Naive thymus-derived CD8-positive, alpha-beta T cell (primary cell): ENCODE data around the gene CAV3. TPM values are rescaled to one million over a fixed set of nuclear protein-coding genes. Genes with fewer than 3 reads are reported as not detected.
"Not testable (repeated sequence)": the region's sequence is repeated elsewhere in the genome, so short reads cannot be mapped to it uniquely, and the experiment has no call there.

Experiments used
- ATAC-seq, 2 donors: fragments of 150-1000 bp; cut with Tn5 transposase in 1 of 2; sonication (Bioruptor Pico), chemical (Tn5 transposase) in 1 of 2; 1 replicate in 1 of 2; 2 replicates in 1 of 2; pipeline ENCODE4 v1.10.0; 2021; ENCODE audit warnings: mild to moderate bottlenecking in 2 of 2, moderate library complexity in 2 of 2
- POLR2A ChIA-PET: fragments of 350-600 bp; sonication (Branson Sonifier 250); formaldehyde crosslinking; loops from one replicate; lab custom pipeline; 2021; ENCODE audit warnings: antibody characterized with exemption; lab: Charles Lee
- DNase-seq, 10 donors: peaks; one replicate each; pipeline versions ENCODE4 v3.0.0 to v3.0.0-alpha.2; 2020 to 2022
- H3K27ac Mint-ChIP-seq, 10 donors: one replicate each; pipeline ENCODE4 v1.8.0; 2020 to 2022; ENCODE audit warnings: mild to moderate bottlenecking in 10 of 10, mixed read lengths in 10 of 10, moderate library complexity in 4 of 10, inconsistent platforms in 1 of 10
- H3K27me3 Mint-ChIP-seq, 5 donors: one replicate each; pipeline ENCODE4 v1.8.0; 2021 to 2022; ENCODE audit warnings: mixed read lengths in 5 of 5
- H3K36me3 Mint-ChIP-seq, 3 donors: one replicate each; pipeline ENCODE4 v1.8.0; 2020 to 2022; ENCODE audit warnings: mixed read lengths in 3 of 3, mild to moderate bottlenecking in 2 of 3, inconsistent platforms in 1 of 3
- H3K4me1 Mint-ChIP-seq, 4 donors: one replicate each; pipeline ENCODE4 v1.8.0; 2021 to 2022; ENCODE audit warnings: mixed read lengths in 4 of 4
- H3K4me3 Mint-ChIP-seq, 10 donors: one replicate each; pipeline ENCODE4 v1.8.0; 2020 to 2022; ENCODE audit warnings: mild to moderate bottlenecking in 10 of 10, mixed read lengths in 10 of 10, moderate library complexity in 6 of 10, inconsistent platforms in 1 of 10
- H3K9me3 Mint-ChIP-seq, 9 donors: one replicate each; pipeline ENCODE4 v1.8.0; 2020 to 2022; ENCODE audit warnings: mixed read lengths in 9 of 9, mild to moderate bottlenecking in 3 of 9, inconsistent platforms in 1 of 9, moderate library complexity in 1 of 9
- polyA plus RNA-seq, 3 donors: library from polyadenylated mRNA; unstranded; fragments of 300-500 nt; fragmentation: Illumina TruSeq; gene quantifications; one replicate each; pipeline ENCODE4 v1.2.3, GENCODE V29; 2021
- total RNA-seq, 8 experiments: library from RNA in 2 of 8; stranded (reverse) in 2 of 8; gene quantifications; one replicate each; pipeline ENCODE4 v1.2.3 and lab custom pipeline; 2021 to 2026

Gene CAV3
- total RNA-seq, result not detected
- polyA plus RNA-seq, result not detected
- total RNA-seq (lab: John Stamatoyannopoulos, UW), result 0 reads per million in 6 experiments

DNA sequence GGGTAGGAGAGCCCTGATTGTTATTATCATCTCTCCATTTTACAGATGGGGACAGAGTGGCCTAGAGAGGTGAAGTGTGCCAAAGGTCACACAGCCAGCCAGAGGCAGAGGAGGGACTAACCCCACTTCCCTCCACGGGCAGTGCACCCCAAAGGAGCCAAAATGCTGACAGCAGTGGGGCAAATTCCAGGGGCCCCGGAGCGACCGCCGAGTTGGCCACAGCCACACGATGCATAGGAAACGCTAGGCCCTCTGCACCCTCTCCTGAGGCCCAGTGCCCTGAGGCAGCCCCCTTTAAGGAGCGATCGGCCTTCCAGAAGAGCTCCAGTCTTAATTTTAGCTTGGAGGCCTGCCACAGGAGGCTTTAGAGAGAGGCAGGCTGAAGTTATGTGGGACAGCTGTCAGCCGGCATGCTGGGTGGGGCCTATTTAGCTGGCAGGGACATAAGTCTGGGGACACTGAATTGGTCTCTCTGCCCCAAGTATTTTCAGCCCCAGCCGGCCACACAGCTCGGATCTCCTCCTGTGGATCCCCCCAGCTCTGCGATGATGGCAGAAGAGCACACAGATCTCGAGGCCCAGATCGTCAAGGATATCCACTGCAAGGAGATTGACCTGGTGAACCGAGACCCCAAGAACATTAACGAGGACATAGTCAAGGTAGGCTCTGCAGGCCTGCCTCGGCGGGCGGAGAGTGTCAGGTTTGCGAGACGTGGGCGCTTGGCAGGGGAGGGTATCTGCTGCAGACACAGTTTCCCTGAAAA lies at the start of gene CAV3:
CAV3 (plus strand) TSS at position 471 of the 763 bp plus-strand sequence; CDS start at position 546, 75 bp downstream.
- Mint-ChIP-seq H3K27ac (no peak within 1 kb of the TSS), H3K4me3 (no peak within 1 kb of the TSS), H3K36me3 (no peaks in the 10 kb centered on the region), H3K27me3 (peaks cover 2 to 36% (median 10%) of the 10 kb centered on the region in 5 donors), H3K9me3 (peaks cover 0 to 1% (median 0%) of the 10 kb centered on the region in 9 donors), H3K4me1 (no peaks in the 10 kb centered on the region)
- DNase-seq (no peak), ATAC-seq (no peak)
- POLR2A ChIA-PET, result no interaction called here

GRCh38 chr3:8684992-8685391 lies 48.6 kb upstream of the CAV3 start:
- DNase-seq, POLR2A ChIA-PET, ATAC-seq, H3K36me3 Mint-ChIP-seq, H3K27ac Mint-ChIP-seq, H3K9me3 Mint-ChIP-seq, H3K4me3 Mint-ChIP-seq, H3K4me1 Mint-ChIP-seq: not testable (repeated sequence)
- peaks cover 0 to 19% (median 7%) of the 10 kb centered on the region in 5 donors for H3K27me3 Mint-ChIP-seq

GRCh38 chr3:8691295-8691694 lies 42.3 kb upstream of the CAV3 start:
- H3K4me3 Mint-ChIP-seq, H3K9me3 Mint-ChIP-seq, H3K4me1 Mint-ChIP-seq, ATAC-seq, H3K27ac Mint-ChIP-seq, H3K36me3 Mint-ChIP-seq, POLR2A ChIA-PET, H3K27me3 Mint-ChIP-seq, DNase-seq: not testable (repeated sequence)

DNA sequence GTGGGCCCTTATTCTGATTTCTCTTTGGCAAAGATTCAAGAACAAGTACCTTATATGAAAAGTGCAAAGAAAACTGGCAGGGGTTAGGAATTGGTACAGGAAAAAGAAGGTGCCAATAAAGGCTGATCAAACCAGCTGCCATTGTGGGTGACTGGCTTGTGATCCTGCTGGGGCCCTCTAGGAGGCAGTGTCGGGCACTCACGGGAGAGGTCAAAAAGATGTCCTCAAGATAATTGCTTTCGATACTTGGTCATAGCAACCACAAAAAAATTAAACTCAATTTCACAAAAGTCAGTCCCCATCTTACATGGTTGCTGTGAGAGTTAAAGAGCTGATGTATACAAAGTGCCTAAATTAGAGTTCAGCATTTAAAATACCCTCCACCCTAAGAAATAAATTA lies 31.0 kb upstream of the CAV3 start:
- Mint-ChIP-seq H3K9me3 (peaks cover 0 to 42% (median 13%) of the 10 kb centered on the region in 9 donors), H3K4me1 (no peaks in the 10 kb centered on the region), H3K36me3 (peaks cover 0 to 3% (median 0%) of the 10 kb centered on the region in 3 donors), H3K27me3 (peaks cover 0 to 2% (median 0%) of the 10 kb centered on the region in 5 donors), H3K27ac (no peak overlapping the region), H3K4me3 (no peak overlapping the region)
- no peak for ATAC-seq
- POLR2A ChIA-PET, result no interaction called here
- DNase-seq, result no peak

GRCh38 chr3:8705575-8705974 lies 28.0 kb upstream of the CAV3 start:
- H3K9me3 Mint-ChIP-seq, result peaks cover 0 to 35% (median 13%) of the 10 kb centered on the region in 9 donors

DNA sequence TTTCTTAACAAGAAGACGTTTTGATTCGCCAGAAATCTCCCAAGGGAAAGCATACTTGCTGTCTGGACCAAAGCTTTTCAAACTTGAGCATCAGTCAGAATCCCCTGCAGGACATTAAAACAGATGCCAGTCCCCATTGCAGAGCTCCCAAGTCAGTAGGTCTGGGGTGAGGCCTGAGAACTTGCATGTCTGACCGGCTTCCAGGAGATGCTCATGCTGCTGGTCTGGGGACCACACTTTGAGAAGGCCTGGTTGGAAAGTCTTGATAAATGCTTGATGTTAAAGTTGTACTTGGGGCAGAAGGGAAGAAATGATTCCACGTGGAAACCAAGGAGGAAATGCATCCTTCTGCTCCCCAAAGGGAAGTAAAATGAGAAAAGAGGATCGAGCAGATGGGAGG lies 24.3 kb upstream of the CAV3 start:
- no peak overlapping the region for H3K4me3 Mint-ChIP-seq
- DNase-seq (no peak), ATAC-seq (no peak)
- no peak overlapping the region for H3K27ac Mint-ChIP-seq
- H3K9me3 Mint-ChIP-seq, result peaks cover 0 to 20% (median 10%) of the 10 kb centered on the region in 9 donors
- no peaks in the 10 kb centered on the region for H3K4me1 Mint-ChIP-seq
- POLR2A ChIA-PET, result no interaction called here
- H3K36me3 Mint-ChIP-seq, result peaks cover 0 to 3% (median 0%) of the 10 kb centered on the region in 3 donors
- H3K27me3 Mint-ChIP-seq, result peaks cover 0 to 14% (median 3%) of the 10 kb centered on the region in 5 donors

More at GRCh38 chr3:8705575-8705974, 28.0 kb upstream of the CAV3 start:
- DNase-seq (no peak), ATAC-seq (no peak)
- peaks cover 0 to 14% (median 2%) of the 10 kb centered on the region in 5 donors for H3K27me3 Mint-ChIP-seq
- H3K4me1 Mint-ChIP-seq, result no peaks in the 10 kb centered on the region
- H3K4me3 Mint-ChIP-seq, result no peak overlapping the region
- H3K36me3 Mint-ChIP-seq, result peaks cover 0 to 3% (median 0%) of the 10 kb centered on the region in 3 donors
- POLR2A ChIA-PET, result no interaction called here
- no peak overlapping the region for H3K27ac Mint-ChIP-seq

DNA sequence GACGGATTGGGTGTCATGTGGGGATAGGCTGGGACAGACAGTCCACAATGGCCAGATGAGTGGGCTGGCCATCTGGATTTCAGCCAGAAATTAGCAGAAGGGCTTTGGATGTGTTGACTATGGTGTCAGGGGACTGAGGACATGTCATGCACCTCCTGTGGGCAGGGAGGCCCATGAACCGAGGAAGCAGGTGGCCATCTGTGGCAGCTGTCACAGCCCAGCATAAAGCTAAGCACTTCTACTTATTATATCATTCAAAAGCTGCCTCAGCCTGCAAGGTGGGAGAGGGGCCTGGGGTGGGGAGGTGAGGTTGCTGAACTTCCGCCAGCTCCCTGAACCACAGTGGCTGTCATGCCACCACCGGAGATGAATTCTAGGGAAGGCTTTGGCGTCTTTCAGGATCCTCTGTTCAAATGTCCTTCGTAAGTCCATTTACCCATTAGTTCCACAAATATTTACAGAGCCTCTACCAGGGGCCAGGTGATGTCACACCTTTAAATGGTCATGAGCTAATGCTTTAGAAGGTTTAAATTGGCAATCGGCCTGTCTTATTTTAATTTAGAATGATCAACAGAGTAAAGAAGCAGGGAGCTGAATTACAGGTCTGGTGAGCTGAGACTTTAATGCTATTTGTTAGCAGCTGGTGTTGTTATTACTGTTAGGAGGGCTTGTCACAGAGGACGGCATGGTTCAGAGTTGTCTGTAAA lies 23.6 kb upstream of the CAV3 start:
- peaks cover 0 to 13% (median 5%) of the 10 kb centered on the region in 9 donors for H3K9me3 Mint-ChIP-seq
- POLR2A ChIA-PET, result no interaction called here
- peaks cover 0 to 2% (median 0%) of the 10 kb centered on the region in 3 donors for H3K36me3 Mint-ChIP-seq
- no peak overlapping the region for H3K4me3 Mint-ChIP-seq
- H3K4me1 Mint-ChIP-seq, result no peaks in the 10 kb centered on the region
- peaks cover 0 to 18% (median 8%) of the 10 kb centered on the region in 5 donors for H3K27me3 Mint-ChIP-seq
- peak overlapping the region in 1 of 10 donors; percentile 21 for H3K27ac Mint-ChIP-seq
- ATAC-seq, result no peak
- no peak for DNase-seq

GRCh38 chr3:8712045-8712907 lies 21.3 kb upstream of the CAV3 start:
- ATAC-seq, result no peak
- POLR2A ChIA-PET, result no interaction called here
- no peak overlapping the region for H3K27ac Mint-ChIP-seq
- peaks cover 0 to 10% (median 0%) of the 10 kb centered on the region in 3 donors for H3K36me3 Mint-ChIP-seq
- no peaks in the 10 kb centered on the region for H3K4me1 Mint-ChIP-seq
- H3K4me3 Mint-ChIP-seq, result no peak overlapping the region
- peaks cover 0 to 9% (median 3%) of the 10 kb centered on the region in 9 donors for H3K9me3 Mint-ChIP-seq
- no peak for DNase-seq
- peaks cover 1 to 29% (median 5%) of the 10 kb centered on the region in 5 donors for H3K27me3 Mint-ChIP-seq

DNA sequence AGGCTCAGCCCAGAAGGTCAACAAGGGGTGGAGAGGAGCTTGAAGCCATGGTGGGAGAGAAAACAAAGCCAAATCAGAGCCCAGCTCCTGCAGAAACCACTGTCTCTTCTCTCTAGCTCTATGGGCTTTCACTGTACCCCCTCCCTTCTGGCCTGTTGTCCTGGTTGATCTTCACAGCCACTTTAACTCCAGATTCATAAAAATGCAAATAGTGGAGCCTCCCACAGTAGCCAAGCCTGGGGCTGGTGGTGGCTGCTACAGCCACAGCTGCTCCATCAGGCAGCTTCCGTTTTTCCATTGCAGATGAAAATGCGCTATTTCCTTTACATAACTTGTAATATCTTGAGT lies 20.7 kb upstream of the CAV3 start:
- Mint-ChIP-seq H3K9me3 (peaks cover 0 to 9% (median 3%) of the 10 kb centered on the region in 9 donors), H3K36me3 (peaks cover 0 to 10% (median 0%) of the 10 kb centered on the region in 3 donors), H3K4me3 (peak overlapping the region in 1 of 10 donors; percentile 19), H3K27ac (no peak overlapping the region), H3K27me3 (peaks cover 1 to 29% (median 5%) of the 10 kb centered on the region in 5 donors), H3K4me1 (no peaks in the 10 kb centered on the region)
- ATAC-seq, result no peak
- DNase-seq, result no peak
- POLR2A ChIA-PET, result no interaction called here

- peaks cover 0 to 10% (median 0%) of the 10 kb centered on the region in 3 donors for H3K36me3 Mint-ChIP-seq
- no peak overlapping the region for H3K27ac Mint-ChIP-seq
- POLR2A ChIA-PET, result no interaction called here
- peaks cover 1 to 24% (median 5%) of the 10 kb centered on the region in 5 donors for H3K27me3 Mint-ChIP-seq
- H3K4me1 Mint-ChIP-seq, result no peaks in the 10 kb centered on the region
- no peak for DNase-seq
- ATAC-seq, result no peak
- peaks cover 0 to 8% (median 5%) of the 10 kb centered on the region in 9 donors for H3K9me3 Mint-ChIP-seq
- H3K4me3 Mint-ChIP-seq, result no peak overlapping the region
These were observed 19.5 kb upstream of the CAV3 start for GRCh38 chr3:8713901-8714759.

DNA sequence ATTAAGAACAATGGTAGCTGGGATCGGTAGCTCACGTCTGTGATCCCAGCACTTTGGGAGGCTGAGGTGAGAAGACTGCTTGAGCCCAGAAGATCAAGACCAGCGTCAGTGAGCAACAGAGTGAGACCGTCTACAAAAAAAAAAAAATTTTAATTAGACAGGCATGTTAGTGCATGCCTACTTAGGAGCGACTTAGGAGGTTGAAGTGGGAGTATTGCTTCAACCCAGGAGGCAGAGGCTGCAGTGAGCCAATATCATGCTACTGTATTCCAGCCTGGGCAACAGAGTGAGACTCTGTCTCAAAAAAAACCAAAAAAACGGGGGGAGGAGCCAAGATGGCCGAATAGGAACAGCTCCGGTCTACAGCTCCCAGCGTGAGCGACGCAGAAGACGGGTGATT lies 17.8 kb upstream of the CAV3 start:
- H3K4me3 Mint-ChIP-seq, H3K36me3 Mint-ChIP-seq, H3K9me3 Mint-ChIP-seq, POLR2A ChIA-PET, DNase-seq, ATAC-seq, H3K4me1 Mint-ChIP-seq, H3K27ac Mint-ChIP-seq: not testable (repeated sequence)
- H3K27me3 Mint-ChIP-seq, result peaks cover 1 to 21% (median 5%) of the 10 kb centered on the region in 5 donors
